ENCODE measurements around the gene MARCHF3.

MARCHF3 gene

GRCh38 chr5:127029581-127030258 is 638 bp downstream of the MARCHF3 start:
- TF ChIP-seq CTCF (IDR thresholded peaks at IDR 0.05; ENCODE audit: low read depth, low read length): peak; percentile 58
- DNase-seq: peak; percentile 75
- no peaks in the 10 kb centered on the region for H3K27me3 ChIP-seq (ENCODE audit: insufficient read depth, low read depth, severe bottlenecking)
- H3K4me3 ChIP-seq (ENCODE audit: low read depth, low read length): peak overlapping the region; percentile 80
- H3K9me3 ChIP-seq (ENCODE audit: severe bottlenecking): no peaks in the 10 kb centered on the region
- H3K27ac ChIP-seq: peak overlapping the region; percentile 77
- no peaks in the 10 kb centered on the region for H3K36me3 ChIP-seq

DNA sequence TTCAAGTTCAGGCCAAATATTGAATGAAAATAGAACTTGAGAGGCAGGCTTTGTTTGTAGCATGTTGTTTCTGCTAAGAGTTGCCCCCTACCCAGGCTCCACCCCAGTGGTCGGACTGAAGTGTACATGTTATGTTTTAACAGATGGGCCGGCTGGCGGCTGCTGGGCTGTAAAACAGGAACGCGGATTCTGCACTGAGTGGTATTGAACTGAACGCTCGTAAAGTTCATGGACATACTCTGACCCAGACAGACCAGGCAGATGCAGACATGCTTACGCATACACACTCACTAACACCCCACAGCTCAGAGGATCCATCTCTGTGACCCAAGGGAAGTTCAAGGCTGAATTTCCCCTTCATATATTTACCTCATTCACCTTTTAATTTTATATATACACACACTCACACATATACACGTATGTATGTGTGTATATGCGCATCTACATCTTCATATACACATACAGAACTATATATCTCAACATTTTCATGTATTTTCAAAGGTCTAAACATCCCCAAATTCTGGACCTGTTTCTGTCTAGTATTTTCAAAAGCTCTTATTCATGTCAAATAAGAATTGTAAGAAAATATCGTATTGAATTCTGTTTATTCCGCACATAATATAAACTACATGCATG is 1.4 kb downstream of the MARCHF3 start:
- Histone ChIP-seq H3K9me3 (ENCODE audit: severe bottlenecking) (no peaks in the 10 kb centered on the region), H3K36me3 (no peaks in the 10 kb centered on the region), H3K27me3 (ENCODE audit: insufficient read depth, low read depth, severe bottlenecking) (no peaks in the 10 kb centered on the region), H3K27ac (no peak overlapping the region), H3K4me3 (ENCODE audit: low read depth, low read length) (peak overlapping the region; percentile 80)
- no peak for TF ChIP-seq CTCF (IDR thresholded peaks at IDR 0.05; ENCODE audit: low read depth, low read length)
- DNase-seq: peak; percentile 65

- Histone ChIP-seq H3K4me3 (ENCODE audit: low read depth, low read length) (no peak overlapping the region), H3K36me3 (no peaks in the 10 kb centered on the region), H3K27me3 (ENCODE audit: insufficient read depth, low read depth, severe bottlenecking) (no peaks in the 10 kb centered on the region), H3K9me3 (ENCODE audit: severe bottlenecking) (no peaks in the 10 kb centered on the region), H3K27ac (no peak overlapping the region)
- TF ChIP-seq CTCF (IDR thresholded peaks at IDR 0.05; ENCODE audit: low read depth, low read length): no peak
- DNase-seq: no peak
Observed at GRCh38 chr5:127027539-127027938, 2.8 kb downstream of the MARCHF3 start.

DNA sequence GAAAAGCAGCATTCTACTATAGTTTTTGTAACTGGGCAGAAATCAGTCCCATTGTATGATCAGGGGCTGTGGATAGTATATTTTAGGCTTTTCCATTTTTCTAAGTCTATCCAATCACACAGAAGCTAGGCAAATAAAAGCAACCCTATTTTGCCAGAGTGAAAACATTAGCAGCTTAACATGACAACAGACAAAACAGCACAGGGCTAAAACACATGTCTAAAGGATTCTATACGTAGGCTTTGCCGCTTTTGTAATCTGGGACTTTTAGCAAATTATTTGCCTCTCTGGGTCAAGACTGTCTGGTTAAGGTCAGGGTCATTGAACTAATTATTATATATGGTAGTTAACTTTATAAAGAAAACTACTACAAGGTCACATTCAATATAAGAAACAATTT is 4.2 kb downstream of the MARCHF3 start:
- H3K27ac ChIP-seq: no peak overlapping the region
- H3K27me3 ChIP-seq (ENCODE audit: insufficient read depth, low read depth, severe bottlenecking): no peaks in the 10 kb centered on the region
- no peak overlapping the region for H3K4me3 ChIP-seq (ENCODE audit: low read depth, low read length)
- no peaks in the 10 kb centered on the region for H3K36me3 ChIP-seq
- TF ChIP-seq CTCF (IDR thresholded peaks at IDR 0.05; ENCODE audit: low read depth, low read length): no peak
- no peaks in the 10 kb centered on the region for H3K9me3 ChIP-seq (ENCODE audit: severe bottlenecking)
- DNase-seq: no peak

DNA sequence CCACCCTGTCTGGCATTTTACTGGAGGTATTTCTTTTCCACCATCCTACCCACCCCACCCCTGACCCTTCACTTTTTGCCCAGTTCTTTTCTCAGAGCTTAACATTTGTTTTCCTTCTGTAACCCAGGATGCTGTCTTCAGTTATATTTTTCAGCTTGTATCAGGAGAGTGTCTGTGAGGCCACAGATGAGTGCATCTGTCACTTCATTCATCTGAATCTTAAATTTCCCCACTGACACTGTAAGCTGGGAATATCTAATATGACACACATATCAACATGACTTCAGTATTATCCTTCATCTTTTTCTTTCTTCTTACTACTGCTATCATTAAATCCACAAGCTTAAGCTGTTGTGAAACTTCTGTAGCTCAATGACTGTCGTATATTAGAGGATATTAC is 4.9 kb downstream of the MARCHF3 start:
- DNase-seq: no peak
- Histone ChIP-seq H3K4me3 (ENCODE audit: low read depth, low read length) (no peak overlapping the region), H3K9me3 (ENCODE audit: severe bottlenecking) (no peaks in the 10 kb centered on the region), H3K36me3 (no peaks in the 10 kb centered on the region), H3K27me3 (ENCODE audit: insufficient read depth, low read depth, severe bottlenecking) (no peaks in the 10 kb centered on the region), H3K27ac (no peak overlapping the region)
- TF ChIP-seq CTCF (IDR thresholded peaks at IDR 0.05; ENCODE audit: low read depth, low read length): no peak

All from WERI-Rb-1 (cell line).